H1 (cell line): ENCODE results near the gene DENND5B. TPM values are rescaled to one million over a fixed set of nuclear protein-coding genes. Genes with fewer than 3 reads are reported as not detected.

ENCODE experiments used
- CTCF ChIA-PET: fragments of 300-600 bp; sonication (Branson Sonifier 250); formaldehyde crosslinking; loops from one replicate; lab custom pipeline; 2021; ENCODE audit not compliant: partially characterized antibody; lab: Charles Lee
- POLR2A ChIA-PET: fragments of 300-600 bp; sonication (Branson Sonifier 250); formaldehyde crosslinking; loops from one replicate; lab custom pipeline; 2021; ENCODE audit warnings: inconsistent platforms; ENCODE audit not compliant: partially characterized antibody; lab: Charles Lee
- DNase-seq, 2 experiments: peaks; one replicate each; pipeline versions ENCODE4 v3.0.0 to v3.0.0-alpha.2; 2010 to 2022; ENCODE audit warnings: low spot score in 2 of 2, low read depth in 1 of 2, mixed read lengths in 1 of 2
- FAIRE-seq: peaks from 2 replicates; lab custom pipeline; 2011; peaks lifted over from hg19 to GRCh38; lab: Jason Lieb, UNC
- H2AFZ ChIP-seq: 2 replicates; pipeline ENCODE4 v1.8.1; 2012; ENCODE audit warnings: low read length, inconsistent platforms
- H2AK5ac ChIP-seq: 2 replicates; pipeline ENCODE4 v1.6.1; 2013; ENCODE audit warnings: low read depth, low read length
- H2BK120ac ChIP-seq: replicated peaks from 2 replicates; pipeline ENCODE3; 2013; ENCODE audit warnings: low read depth, low read length, inconsistent platforms
- H2BK12ac ChIP-seq: 2 replicates; pipeline ENCODE4 v1.6.1; 2013; ENCODE audit warnings: low read depth, low read length
- H2BK15ac ChIP-seq: 2 replicates; pipeline ENCODE4 v1.6.1; 2013; ENCODE audit warnings: low read length
- H2BK20ac ChIP-seq: 2 replicates; pipeline ENCODE4 v1.6.1; 2013; ENCODE audit warnings: low read length
- H2BK5ac ChIP-seq: 2 replicates; pipeline ENCODE4 v1.6.1; 2013; ENCODE audit warnings: low read depth, low read length
- H3K14ac ChIP-seq: 2 replicates; pipeline ENCODE4 v1.6.1; 2013; ENCODE audit warnings: inconsistent platforms; ENCODE audit not compliant: insufficient read length
- H3K18ac ChIP-seq: 2 replicates; pipeline ENCODE4 v1.6.1; 2013; ENCODE audit warnings: low read length; ENCODE audit errors: extremely low read depth
- H3K23ac ChIP-seq: 2 replicates; pipeline ENCODE4 v1.6.1; 2013; ENCODE audit warnings: inconsistent platforms; ENCODE audit not compliant: insufficient read length
- H3K23me2 ChIP-seq: 2 replicates; pipeline ENCODE4 v1.6.1; 2013; ENCODE audit warnings: low read depth, low read length
- H3K27ac ChIP-seq: 2 replicates; pipeline ENCODE4 v1.6.1; 2011; ENCODE audit warnings: low read depth, low read length, inconsistent platforms
- H3K27me3 ChIP-seq, 4 experiments: replicated peaks in 1 of 4; 1 replicate in 1 of 4; 2 replicates in 3 of 4; pipeline versions ENCODE4 v1.6.1 to v1.8.1; 2011 to 2013; ENCODE audit warnings: low read length in 3 of 4, mild to moderate bottlenecking in 3 of 4, inconsistent platforms in 2 of 4, mixed read lengths in 2 of 4, moderate library complexity in 1 of 4; ENCODE audit not compliant: control insufficient read depth in 3 of 4, insufficient read depth in 3 of 4; ENCODE audit errors: extremely low read depth in 1 of 4
- H3K36me3 ChIP-seq, 4 experiments: 2 replicates each; pipeline versions ENCODE4 v1.6.1 to v1.8.1; 2011 to 2013; ENCODE audit warnings: mild to moderate bottlenecking in 4 of 4, low read length in 3 of 4, moderate library complexity in 2 of 4, control low read depth in 1 of 4, inconsistent platforms in 1 of 4; ENCODE audit not compliant: insufficient read depth in 4 of 4, control insufficient read depth in 2 of 4
- H3K4ac ChIP-seq: replicated peaks from 2 replicates; pipeline ENCODE3; 2013; ENCODE audit warnings: low read length, low read depth, mixed read lengths, inconsistent platforms; ENCODE audit not compliant: insufficient read length
- H3K4me1 ChIP-seq, 4 experiments: replicated peaks in 1 of 4; 1 replicate in 1 of 4; 2 replicates in 3 of 4; pipeline versions ENCODE4 v1.6.1 to v1.8.1; 2011 to 2013; ENCODE audit warnings: low read length in 3 of 4, inconsistent platforms in 2 of 4, mixed read lengths in 1 of 4; ENCODE audit not compliant: insufficient read depth in 4 of 4, control insufficient read depth in 3 of 4
- H3K4me2 ChIP-seq, 2 experiments: 2 replicates each; pipeline versions ENCODE4 v1.6.1 to v1.8.1; 2011 to 2013; ENCODE audit warnings: low read depth in 2 of 2, low read length in 2 of 2, control low read depth in 1 of 2, inconsistent platforms in 1 of 2, mild to moderate bottlenecking in 1 of 2; ENCODE audit not compliant: insufficient read depth in 1 of 2
- H3K4me3 ChIP-seq, 4 experiments: fragments of 200-600, 300-600 bp in 1 of 4; sonication (generic), shearing (Covaris generic), sonication (Bioruptor Twin) in 1 of 4; 2 replicates each; pipeline versions ENCODE4 v1.5.1 to v1.8.1; 2011 to 2016; ENCODE audit warnings: low read length in 4 of 4, low read depth in 3 of 4, control low read depth in 2 of 4, inconsistent platforms in 2 of 4, mild to moderate bottlenecking in 2 of 4, mixed read lengths in 1 of 4, moderate library complexity in 1 of 4; ENCODE audit not compliant: insufficient read depth in 2 of 4; ENCODE audit errors: extremely low read depth in 1 of 4
- H3K56ac ChIP-seq: replicated peaks from 2 replicates; pipeline ENCODE3; 2013; ENCODE audit warnings: low read depth, mild to moderate bottlenecking, mixed read lengths, low read length, inconsistent platforms; ENCODE audit not compliant: insufficient read length
- H3K79me1 ChIP-seq: 2 replicates; pipeline ENCODE4 v1.6.1; 2013; ENCODE audit warnings: low read depth, low read length, control low read depth
- H3K79me2 ChIP-seq, 2 experiments: 2 replicates each; pipeline versions ENCODE4 v1.6.1 to v1.8.1; 2012 to 2013; ENCODE audit warnings: low read length in 2 of 2, mild to moderate bottlenecking in 2 of 2, inconsistent platforms in 1 of 2; ENCODE audit not compliant: insufficient read depth in 2 of 2, control insufficient read depth in 1 of 2
- H3K9ac ChIP-seq, 4 experiments: replicated peaks in 1 of 4; 1 replicate in 1 of 4; 2 replicates in 3 of 4; pipeline versions ENCODE4 v1.6.1 to v1.8.1; 2011 to 2013; ENCODE audit warnings: low read depth in 3 of 4, low read length in 3 of 4, control low read depth in 2 of 4, mild to moderate bottlenecking in 2 of 4, moderate library complexity in 2 of 4, inconsistent platforms in 1 of 4; ENCODE audit errors: extremely low read depth in 1 of 4
- H3K9me3 ChIP-seq, 2 experiments: 2 replicates each; pipeline versions ENCODE4 v1.6.1 to v1.8.1; 2012 to 2013; ENCODE audit warnings: mild to moderate bottlenecking in 2 of 2, moderate library complexity in 2 of 2, control low read depth in 1 of 2, inconsistent platforms in 1 of 2, low read depth in 1 of 2, low read length in 1 of 2, mixed read lengths in 1 of 2; ENCODE audit not compliant: insufficient read depth in 2 of 2
- H4K20me1 ChIP-seq, 2 experiments: replicated peaks in 1 of 2; 2 replicates each; pipeline versions ENCODE3 to v1.8.1; 2011 to 2013; ENCODE audit warnings: inconsistent platforms in 2 of 2, low read length in 2 of 2, mild to moderate bottlenecking in 1 of 2; ENCODE audit not compliant: insufficient read depth in 2 of 2, control insufficient read depth in 1 of 2
- H4K5ac ChIP-seq: 2 replicates; pipeline ENCODE4 v1.6.1; 2013; ENCODE audit warnings: low read length, low read depth, mixed read lengths, inconsistent platforms; ENCODE audit not compliant: insufficient read length
- H4K8ac ChIP-seq: 2 replicates; pipeline ENCODE4 v1.8.0; 2013; ENCODE audit warnings: mild to moderate bottlenecking, moderate library complexity, low read length, inconsistent platforms; ENCODE audit not compliant: insufficient read depth; ENCODE audit errors: extremely low read depth
- H4K91ac ChIP-seq: replicated peaks from 2 replicates; pipeline ENCODE3; 2013; ENCODE audit warnings: low read length, mixed read lengths, inconsistent platforms; ENCODE audit not compliant: insufficient read length
- POU5F1 ChIP-seq: IDR thresholded peaks from 2 replicates; pipeline ENCODE4 v1.6.1; 2011; ENCODE audit warnings: low read depth, mild to moderate bottlenecking, low read length, moderate library complexity
- WGBS, 2 experiments: shearing (Covaris generic) in 1 of 2; methylation state at CpG; one replicate each; pipeline versions ENCODE4 v1.1.6 to v1.1.7; 2013 to 2015; ENCODE audit warnings: low lambda C conversion rate in 2 of 2, mixed read lengths in 2 of 2, inconsistent platforms in 1 of 2, low coverage in 1 of 2, missing lambda C conversion rate in 1 of 2; ENCODE audit not compliant: insufficient replicate concordance in 2 of 2, insufficient coverage in 1 of 2, insufficient read length in 1 of 2; ENCODE audit errors: extremely low coverage in 1 of 2, missing lambda C conversion rate in 1 of 2; 5-methylcytosine and 5-hydroxymethylcytosine counted together
- polyA plus RNA-seq, 7 experiments: library from polyadenylated mRNA; depleted of rRNA in 3 of 7; stranded (reverse) in 5 of 7; unstranded in 2 of 7; fragments of >200 nt in 5 of 7; fragments of 200-250 nt in 2 of 7; gene quantifications; 1 replicate in 5 of 7; 2 replicates in 1 of 7; 4 replicates in 1 of 7; pipeline versions ENCODE4 v1.2.1 to v1.2.3, GENCODE V29; 2011 to 2013; ENCODE audit warnings: missing spikeins in 2 of 7, mixed read lengths in 2 of 7
- total RNA-seq: library from RNA; stranded (reverse); fragmentation: NEBNext Ultra II Directional; extraction: Animal tissue kit (Norgen Biotek cat#: 25700); gene quantifications from 2 replicates; pipeline ENCODE4 v1.2.1, GENCODE V29; 2021

The DENND5B gene
- total and polyA plus RNA-seq, 2 of the 8 experiments (the other 6 are each of a cell fraction or from before 2014, with no cell fraction given): 13.4 to 20.2 TPM

DNA sequence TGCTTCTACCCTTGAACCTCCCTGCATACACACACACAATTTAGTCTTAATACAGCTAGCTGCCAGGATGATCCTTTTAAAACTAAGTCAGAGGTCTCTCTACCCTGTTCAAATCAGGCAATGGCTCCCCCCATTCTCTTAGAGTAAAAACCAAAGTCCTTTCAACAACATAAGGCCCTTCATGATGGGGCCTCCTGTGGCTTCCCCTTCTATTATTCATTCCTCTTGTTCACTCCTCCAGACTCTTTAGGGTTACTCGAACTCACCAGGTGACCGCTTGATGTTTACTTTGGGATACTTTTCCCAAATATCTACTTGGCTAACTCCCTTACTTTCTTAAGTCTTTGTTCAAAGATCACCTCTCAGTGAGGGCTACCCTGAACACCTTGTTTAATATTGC lies 30.4 kb downstream of the DENND5B start:
- ChIA-PET CTCF (interaction anchor here (0.9 to 1.4 kb wide), 4 partner anchors 11 to 76 kb away, joined by 3 to 5 read pairs (median 4); no protein-coding TSS in a partner anchor), POLR2A (interaction anchor here (0.7 kb wide), 1 partner anchor 263 kb away, joined by 3 read pairs; no protein-coding TSS in a partner anchor)
- Histone ChIP-seq H4K8ac (no peak overlapping the region), H3K56ac (no peak overlapping the region), H2AFZ (no peak overlapping the region), H2AK5ac (no peak overlapping the region), H2BK20ac (no peak overlapping the region), H3K27ac (no peak overlapping the region), H3K4me3 (peak overlapping the region in 1 of 4 experiments; percentile 17; a peak in 1 of 8 replicates), H3K27me3 (no peaks in the 10 kb centered on the region), H3K4me2 (peak overlapping the region; percentile 29 to 47; a peak in 2 of 4 replicates), H3K9me3 (peaks cover 10 to 13% of the 10 kb centered on the region in 2 experiments), H2BK5ac (no peak overlapping the region), H3K4me1 (peaks cover 0 to 13% (median 2%) of the 10 kb centered on the region in 4 experiments; a peak in 2 of 7 replicates), H4K20me1 (peaks cover 0 to 2% of the 10 kb centered on the region in 2 experiments), H3K23ac (no peak overlapping the region), H3K18ac (no peak overlapping the region), H2BK15ac (no peak overlapping the region), H3K79me1 (peaks cover 2% of the 10 kb centered on the region; the same call in 1 of the 2 replicates), H2BK12ac (no peak overlapping the region), H3K14ac (no peak overlapping the region), H3K36me3 (peaks cover 0 to 2% (median 0%) of the 10 kb centered on the region in 4 experiments; a peak in 2 of 8 replicates), H3K79me2 (peaks cover 0 to 34% of the 10 kb centered on the region in 2 experiments; a peak in 2 of 4 replicates), H3K23me2 (no peaks in the 10 kb centered on the region), H3K9ac (no peak overlapping the region), H3K4ac (no peak overlapping the region), H4K91ac (peak overlapping the region; percentile 83), H4K5ac (no peak overlapping the region), H2BK120ac (no peak overlapping the region)
- no peak for FAIRE-seq
- no peak for DNase-seq
- 54% methylated on average over 2 of the region's 2 CpGs; no CpG with 5 or more reads in 1 of the 2 experiments for WGBS, 2 experiments
- TF ChIP-seq POU5F1: 0 out of 2 replicates have a peak, but pooled peaks have one; percentile 17
